GM21825 (cell line): ENCODE measurements around the gene MRPL50.

ENCODE experiments used
- ATAC-seq: cut with Tn5 transposase; IDR thresholded peaks from one replicate; pipeline ENCODE4 v1.9.1; 2021; ENCODE audit warnings: mild to moderate bottlenecking, moderate library complexity; ENCODE audit not compliant: unreplicated experiment

Gene MRPL50

DNA sequence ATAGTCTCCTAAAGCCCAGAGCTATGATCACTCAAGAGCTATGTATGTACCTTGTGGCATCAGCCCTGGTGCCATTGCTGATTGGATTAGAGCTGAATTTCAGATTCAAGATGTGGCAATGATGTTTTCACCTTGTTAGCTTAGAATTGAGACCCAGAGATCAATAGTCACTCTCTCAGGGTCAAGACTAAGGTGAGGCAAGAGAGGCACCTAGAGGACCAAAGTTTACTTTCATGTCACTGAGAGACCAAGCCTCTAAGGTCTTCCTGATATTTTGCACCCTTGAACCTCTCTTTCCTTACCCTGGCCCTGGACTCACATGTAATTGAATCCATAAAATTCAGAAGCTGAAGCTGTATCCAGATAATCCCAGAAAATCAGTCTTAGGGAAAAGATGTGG, 56.5 kb downstream of the MRPL50 start:
- ATAC-seq: no peak
